Panc1 (cell line): Measurements from ENCODE around the gene APOOL. TPM values are rescaled to one million over a fixed set of nuclear protein-coding genes. Genes with fewer than 3 reads are reported as not detected.
A peak's percentile ranks its signal among the peaks of the same experiment; 100 is the strongest.

Experiments
- ATAC-seq: fragments of 200-7000 bp; cut with Tn5 transposase; 2 replicates; pipeline ENCODE4 v1.9.1; 2020; ENCODE audit warnings: mild to moderate bottlenecking, moderate library complexity
- BruUV-seq: library from RNA; stranded (reverse); fragments of 400-500 nt; replicated peaks from 2 replicates; lab custom pipeline; 2021; lab: Mats Ljungman, UMichigan
- CTCF ChIA-PET: fragments of 300-600 bp; sonication (Branson Sonifier 250); formaldehyde crosslinking; loops from one replicate; lab custom pipeline; 2022; ENCODE audit warnings: antibody characterized with exemption; lab: Charles Lee
- POLR2A ChIA-PET: fragments of 300-600 bp; sonication (Branson Sonifier 250); formaldehyde crosslinking; loops from one replicate; lab custom pipeline; 2022; ENCODE audit warnings: antibody characterized with exemption; lab: Charles Lee
- DNase-seq: peaks from one replicate; pipeline ENCODE4 v3.0.0-alpha.2; 2010; ENCODE audit warnings: low read depth, low spot score
- H3K27ac ChIP-seq: 2 replicates; pipeline ENCODE4 v1.5.1; 2011; ENCODE audit warnings: mild to moderate bottlenecking, low read length, inconsistent platforms
- H3K27me3 ChIP-seq: fragments of 200-500 bp; sonication (Bioruptor generic); 2 replicates; pipeline ENCODE4 v1.6.0; 2014; ENCODE audit warnings: low read length, inconsistent platforms; ENCODE audit not compliant: control insufficient read depth, insufficient read depth
- H3K36me3 ChIP-seq: fragments of 200-500 bp; sonication (Bioruptor generic); 2 replicates; pipeline ENCODE4 v1.5.1; 2014; ENCODE audit warnings: inconsistent platforms, mild to moderate bottlenecking, low read length, moderate library complexity; ENCODE audit not compliant: control insufficient read depth, insufficient read depth
- H3K4me1 ChIP-seq: 2 replicates; pipeline ENCODE4 v1.5.1; 2011; ENCODE audit warnings: inconsistent platforms, mild to moderate bottlenecking, low read length, moderate library complexity; ENCODE audit not compliant: control insufficient read depth, insufficient read depth
- H3K4me3 ChIP-seq, 2 experiments: 2 replicates each; pipeline ENCODE4 v1.5.1; 2011 to 2012; ENCODE audit warnings: low read depth in 2 of 2, low read length in 2 of 2, mild to moderate bottlenecking in 2 of 2, inconsistent platforms in 1 of 2, moderate library complexity in 1 of 2
- H3K9me3 ChIP-seq: fragments of 200-500 bp; sonication (Bioruptor generic); 2 replicates; pipeline ENCODE4 v1.5.1; 2014; ENCODE audit warnings: low read depth, mild to moderate bottlenecking, inconsistent platforms, low read length, moderate library complexity; ENCODE audit not compliant: control insufficient read depth, insufficient read depth
- CTCF ChIP-seq: fragments of 450-650 bp; IDR thresholded peaks from 2 replicates; pipeline ENCODE4 v1.5.1; 2017; ENCODE audit warnings: mild to moderate bottlenecking
- POLR2AphosphoS5 ChIP-seq: IDR thresholded peaks from 2 replicates; pipeline ENCODE4 v1.6.1; 2012; ENCODE audit warnings: mild to moderate bottlenecking, low read depth, low read length, moderate library complexity
- REST ChIP-seq, 2 experiments: IDR thresholded peaks; 2 replicates each; pipeline ENCODE4 v1.6.1; 2011 to 2012; ENCODE audit warnings: low read depth in 2 of 2, control low read depth in 1 of 2, low read length in 1 of 2, mild to moderate bottlenecking in 1 of 2, moderate library complexity in 1 of 2; ENCODE audit not compliant: insufficient read depth in 1 of 2
- SIN3A ChIP-seq: IDR thresholded peaks from 2 replicates; pipeline ENCODE4 v1.6.1; 2012; ENCODE audit warnings: low read depth, mild to moderate bottlenecking, low read length, moderate library complexity, borderline replicate concordance; ENCODE audit not compliant: insufficient read depth
- TCF7L2 ChIP-seq: IDR thresholded peaks from 2 replicates; pipeline ENCODE4 v1.6.1; 2011; ENCODE audit warnings: mild to moderate bottlenecking, low read depth, low read length, inconsistent platforms
- in situ Hi-C: cut with HindIII; loops from 2 replicates; pipeline ENCODE4 v1.10.0; 2016; ENCODE audit warnings: low sequenced_read_pairs, low pct_unique_long_range_greater_than_20kb
- intact Hi-C: fragments of 100-400 bp; cut with micrococcal nuclease; formaldehyde crosslinking; loops from one replicate; pipeline ENCODE4 v1.10.0; 2022; ENCODE audit not compliant: unreplicated experiment
- total RNA-seq: library from RNA; stranded (reverse); gene quantifications from one replicate; pipeline ENCODE4 v1.2.1, GENCODE V29; 2021; ENCODE audit not compliant: unreplicated experiment

APOOL gene
- total RNA-seq, 1 experiment from 2014 or later = 28.1 TPM

DNA sequence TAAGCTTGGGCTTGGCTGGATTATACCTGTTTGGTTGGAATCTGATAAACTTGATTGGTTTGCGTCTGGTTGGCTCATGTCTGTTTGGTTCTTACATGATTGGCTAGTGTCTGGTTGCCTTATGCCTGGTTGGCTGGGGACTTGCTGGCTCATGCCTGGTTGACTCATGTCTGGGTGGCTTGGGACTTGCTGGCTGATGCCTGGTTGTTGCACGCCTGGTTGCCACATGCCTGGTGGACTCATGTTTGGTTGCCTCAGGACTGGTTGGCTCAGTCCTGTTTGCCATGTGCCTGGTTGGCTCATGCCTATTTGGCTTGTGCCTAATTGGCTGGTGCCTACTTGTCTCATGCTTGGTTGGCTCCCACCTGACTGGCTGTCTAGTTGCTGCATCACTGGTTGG lies 104.5 kb downstream of the APOOL start:
- no peak overlapping the region for H3K27ac ChIP-seq
- no TSS peak for BruUV-seq
- H3K4me1 ChIP-seq = no peaks in the 10 kb centered on the region
- CTCF ChIA-PET = no interaction called here
- POLR2A ChIA-PET = no interaction called here
- no peak overlapping the region for H3K4me3 ChIP-seq
- ATAC-seq (no peak), DNase-seq (no peak)
- intact Hi-C loops (no loop called here), in situ Hi-C loops (no loop called here)
- no peaks in the 10 kb centered on the region for H3K36me3 ChIP-seq
- H3K9me3 ChIP-seq = no peaks in the 10 kb centered on the region
- H3K27me3 ChIP-seq = no peaks in the 10 kb centered on the region
- TF ChIP-seq TCF7L2 (no peak), REST (IDR thresholded peaks at IDR 0.05; ENCODE audit: insufficient read depth in 1 of 2, low read depth in 2 of 2, low read length in 1 of 2) (no peak), CTCF (no peak), POLR2AphosphoS5 (no peak), SIN3A (no peak)

DNA sequence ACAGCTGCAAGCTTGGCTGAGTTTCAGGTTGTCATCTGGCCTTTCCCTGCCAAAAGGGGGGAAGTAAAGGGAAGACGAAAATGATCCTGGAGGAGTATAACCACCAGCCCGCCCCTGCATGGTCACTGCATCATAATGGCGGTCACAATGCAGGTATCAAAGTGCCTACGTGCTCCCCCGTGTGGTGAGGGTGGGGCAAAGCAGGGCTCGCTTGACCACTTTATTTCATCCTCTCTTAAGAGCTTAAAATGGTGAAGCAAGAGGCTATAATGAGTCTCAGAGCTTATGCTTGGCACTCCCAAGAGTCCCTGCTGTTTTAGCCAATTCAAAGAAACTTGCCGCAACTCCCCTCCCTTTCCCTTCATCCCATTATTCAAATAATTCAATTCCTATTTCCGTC lies 105.6 kb downstream of the APOOL start:
- TF ChIP-seq TCF7L2 (no peak), SIN3A (no peak), CTCF (peak; percentile 70), POLR2AphosphoS5 (no peak)
- ATAC-seq = no peak

More for the DNA sequence above, 105.6 kb downstream of the APOOL start:
- H3K4me1 ChIP-seq = no peaks in the 10 kb centered on the region
- no peaks in the 10 kb centered on the region for H3K36me3 ChIP-seq
- BruUV-seq = no TSS peak
- intact Hi-C loops (no loop called here), in situ Hi-C loops (no loop called here)
- ChIA-PET POLR2A (no interaction called here), CTCF (interaction anchor here (0.6 kb wide), 1 partner anchor 222 kb away, joined by 3 read pairs; no protein-coding TSS in a partner anchor)
- H3K27ac ChIP-seq = no peak overlapping the region
- H3K27me3 ChIP-seq = no peaks in the 10 kb centered on the region
- no peak overlapping the region for H3K4me3 ChIP-seq
- no peak for DNase-seq
- no peaks in the 10 kb centered on the region for H3K9me3 ChIP-seq
